D721Med (cell line): ENCODE results near the gene TUBAL3.

ENCODE experiments used
- DNase-seq: peaks from one replicate; pipeline ENCODE4 v3.0.0; 2011; ENCODE audit warnings: low spot score; ENCODE audit not compliant: insufficient read length
- FAIRE-seq: peaks from 2 replicates; lab custom pipeline; 2011; peaks lifted over from hg19 to GRCh38; lab: Jason Lieb, UNC
- CTCF ChIP-seq: IDR thresholded peaks from 2 replicates; pipeline ENCODE4 v1.5.1; 2012; ENCODE audit warnings: mild to moderate bottlenecking, control low read depth; ENCODE audit not compliant: insufficient read depth; ENCODE audit errors: missing control alignments

The TUBAL3 gene

DNA sequence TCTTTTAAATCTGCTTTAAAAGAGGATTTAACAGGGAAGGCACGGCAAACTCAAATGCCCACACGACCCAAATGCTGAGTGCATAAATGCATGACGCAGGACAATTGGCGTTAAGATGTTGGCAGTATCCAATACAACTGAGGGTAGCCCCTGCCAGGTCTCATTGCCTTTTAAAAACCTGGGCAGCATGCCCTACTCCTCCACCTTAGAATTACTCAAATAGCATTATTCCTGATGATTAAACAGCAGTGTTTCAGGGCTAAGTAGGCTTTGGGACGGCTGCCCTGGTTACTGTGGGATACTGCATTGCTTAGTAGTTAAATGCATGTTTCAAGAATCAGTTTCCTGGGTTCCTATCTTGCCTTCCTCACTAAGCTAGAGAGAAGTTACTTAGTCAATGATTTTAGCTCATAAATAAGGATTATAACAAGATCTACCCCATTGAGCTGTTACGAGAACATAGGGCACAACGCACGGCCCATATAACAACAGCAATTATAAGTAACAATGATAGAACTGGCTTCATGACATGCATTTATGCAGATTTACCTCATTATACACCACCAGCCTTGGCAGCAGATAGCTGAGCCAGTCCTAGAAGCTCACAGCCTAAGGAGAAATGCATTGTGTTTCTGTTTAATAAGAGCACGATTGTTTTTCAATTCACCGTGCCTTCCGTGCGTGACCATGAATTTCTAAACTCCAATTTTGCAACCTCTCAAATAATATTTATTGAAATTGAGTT, 7.9 kb downstream of the TUBAL3 start:
- TF ChIP-seq CTCF: no peak
- FAIRE-seq: no peak
- DNase-seq: no peak

GRCh38 chr10:5395168-5395567, 9.5 kb downstream of the TUBAL3 start:
- FAIRE-seq (no peak), DNase-seq (no peak)
- no peak for TF ChIP-seq CTCF

GRCh38 chr10:5393529-5393928, 11.1 kb downstream of the TUBAL3 start:
- no peak for TF ChIP-seq CTCF
- no peak for FAIRE-seq
- no peak for DNase-seq

DNA sequence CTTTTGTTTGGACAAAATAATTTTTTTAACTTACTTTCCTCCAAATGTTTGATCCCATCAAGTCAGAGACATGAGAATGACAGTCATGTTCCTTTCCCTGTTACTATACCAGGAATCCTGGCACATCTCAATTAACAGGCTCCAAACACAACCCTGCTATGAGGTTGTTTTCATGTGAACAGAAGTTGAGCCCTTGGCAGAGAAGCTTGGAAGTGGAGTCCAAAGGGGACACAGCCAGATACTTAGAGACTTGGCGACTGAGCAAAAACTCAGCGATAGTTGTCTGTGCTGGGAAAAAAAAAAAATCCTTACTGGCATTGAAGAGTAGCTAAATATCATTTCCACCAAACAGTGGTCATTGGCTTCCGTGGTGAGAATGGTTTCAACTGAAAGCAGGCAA, 12.8 kb downstream of the TUBAL3 start:
- DNase-seq: no peak
- no peak for FAIRE-seq
- no peak for TF ChIP-seq CTCF

DNA sequence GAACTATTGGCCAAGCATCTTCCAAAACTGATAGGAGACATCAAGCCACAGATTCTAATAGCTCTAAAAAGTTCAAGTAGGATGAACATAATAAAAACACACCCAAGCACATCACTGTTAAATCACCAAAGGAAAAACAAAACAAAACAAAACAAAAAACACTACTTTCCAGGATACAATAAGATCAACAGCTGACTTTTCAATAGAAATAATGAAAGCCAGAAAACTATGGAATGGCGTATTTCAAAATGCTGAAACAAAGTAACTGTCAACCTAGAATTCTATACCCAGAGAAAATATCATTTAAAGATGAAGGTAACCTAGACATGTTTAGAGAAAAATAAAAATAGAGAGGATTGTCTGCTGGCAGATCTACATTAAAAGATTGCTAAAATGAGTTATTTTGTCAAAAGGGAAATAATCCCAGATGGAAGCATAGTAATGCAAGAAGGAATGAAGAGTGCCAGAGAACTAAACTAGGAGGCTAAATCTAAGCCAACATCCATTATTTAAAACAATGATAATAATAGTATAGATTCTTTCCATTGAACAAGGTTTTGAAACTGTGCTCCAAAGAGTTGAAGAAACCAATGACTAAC, 13.9 kb downstream of the TUBAL3 start:
- no peak for TF ChIP-seq CTCF
- DNase-seq: no peak
- no peak for FAIRE-seq

GRCh38 chr10:5387169-5387568, 17.5 kb downstream of the TUBAL3 start:
- FAIRE-seq: no peak
- DNase-seq: no peak

More at GRCh38 chr10:5387169-5387568, 17.5 kb downstream of the TUBAL3 start:
- TF ChIP-seq CTCF: no peak
